Activated CD8-positive, alpha-beta memory T cell treated with anti-CD3 and anti-CD28 coated beads for 24 hours (primary cell): ENCODE measurements around the gene RRAGD.
"Not testable (repeated sequence)": the region's sequence is repeated elsewhere in the genome, so short reads cannot be mapped to it uniquely, and the experiment has no call there.

Source experiments
- DNase-seq: peaks from one replicate; pipeline ENCODE4 v3.0.0-alpha.2; 2020

Gene RRAGD

GRCh38 chr6:89411145-89412070 lies 665 bp downstream of the RRAGD start:
- peak; percentile 75 for DNase-seq

GRCh38 chr6:89410788-89411144 lies 1.3 kb downstream of the RRAGD start:
- no peak for DNase-seq

GRCh38 chr6:89410231-89410761 lies 1.8 kb downstream of the RRAGD start:
- no peak for DNase-seq

- no peak for DNase-seq
Observed at GRCh38 chr6:89409461-89410035, 2.5 kb downstream of the RRAGD start.

- DNase-seq: no peak
Observed at GRCh38 chr6:89406141-89406540, 5.9 kb downstream of the RRAGD start.

- no peak for DNase-seq
Observed at GRCh38 chr6:89404512-89404911, 7.6 kb downstream of the RRAGD start.

- DNase-seq: no peak
Observed at GRCh38 chr6:89402776-89403175, 9.3 kb downstream of the RRAGD start.

GRCh38 chr6:89400912-89401399 lies 11.1 kb downstream of the RRAGD start:
- no peak for DNase-seq

- no peak for DNase-seq
Observed at GRCh38 chr6:89400050-89400449, 12.0 kb downstream of the RRAGD start.

- DNase-seq: no peak
Observed at GRCh38 chr6:89398762-89399525, 13.1 kb downstream of the RRAGD start.

- DNase-seq: not testable (repeated sequence)
Observed at GRCh38 chr6:89397884-89398283, 14.2 kb downstream of the RRAGD start.

- no peak for DNase-seq
Observed at GRCh38 chr6:89393659-89394058, 18.4 kb downstream of the RRAGD start.

- no peak for DNase-seq
Observed at GRCh38 chr6:89392823-89393222, 19.2 kb downstream of the RRAGD start.

- no peak for DNase-seq
Observed at GRCh38 chr6:89388846-89389245, 23.2 kb downstream of the RRAGD start.

GRCh38 chr6:89387516-89388201 lies 24.4 kb downstream of the RRAGD start:
- no peak for DNase-seq

GRCh38 chr6:89386917-89387491 lies 25.1 kb downstream of the RRAGD start:
- DNase-seq: no peak

- no peak for DNase-seq
Observed at GRCh38 chr6:89385846-89386245, 26.2 kb downstream of the RRAGD start.

GRCh38 chr6:89385156-89385667 lies 26.9 kb downstream of the RRAGD start:
- DNase-seq: no peak

GRCh38 chr6:89381031-89381430 lies 31.0 kb downstream of the RRAGD start:
- DNase-seq: no peak

- DNase-seq: no peak
Observed at GRCh38 chr6:89379281-89379680, 32.8 kb downstream of the RRAGD start.

GRCh38 chr6:89378628-89379027 lies 33.4 kb downstream of the RRAGD start:
- no peak for DNase-seq
